Loucy (cell line): ENCODE data around the gene PLXNA4.

Source experiments
- H2AFZ ChIP-seq: fragments of 200-600 bp; sonication (generic); 2 replicates; pipeline ENCODE4 v1.6.0; 2016; ENCODE audit warnings: antibody characterized with exemption, mild to moderate bottlenecking, low read length, moderate library complexity
- H3F3A ChIP-seq: fragments of 200-600 bp; 2 replicates; pipeline ENCODE4 v1.6.0; 2016; ENCODE audit warnings: antibody characterized with exemption, low read depth, mild to moderate bottlenecking
- H3K27me3 ChIP-seq: fragments of 200-600 bp; sonication (generic); 2 replicates; pipeline ENCODE4 v1.6.1; 2014; ENCODE audit warnings: low read length, mild to moderate bottlenecking; ENCODE audit not compliant: insufficient read depth, poor library complexity, severe bottlenecking
- H3K36me3 ChIP-seq: fragments of 200-600 bp; sonication (generic); 2 replicates; pipeline ENCODE4 v1.6.1; 2016; ENCODE audit warnings: low read length; ENCODE audit not compliant: insufficient read depth
- H3K4me1 ChIP-seq: fragments of 200-600 bp; sonication (generic); 2 replicates; pipeline ENCODE4 v1.5.1; 2014; ENCODE audit warnings: low read length, mild to moderate bottlenecking; ENCODE audit not compliant: insufficient read depth, poor library complexity, severe bottlenecking
- H3K4me2 ChIP-seq: fragments of 200-600 bp; sonication (generic); 2 replicates; pipeline ENCODE4 v1.6.0; 2014; ENCODE audit warnings: antibody characterized with exemption, low read length, low read depth, mild to moderate bottlenecking; ENCODE audit not compliant: poor library complexity, severe bottlenecking
- H3K4me3 ChIP-seq: fragments of 200-600 bp; sonication (generic); 2 replicates; pipeline ENCODE4 v1.5.1; 2014; ENCODE audit warnings: low read length, mild to moderate bottlenecking, mixed read lengths; ENCODE audit not compliant: poor library complexity, severe bottlenecking
- H3K79me2 ChIP-seq: fragments of 200-600 bp; sonication (generic); 2 replicates; pipeline ENCODE4 v1.6.1; 2014; ENCODE audit warnings: low read length; ENCODE audit not compliant: insufficient read depth
- H3K9ac ChIP-seq: fragments of 200-600 bp; sonication (generic); 2 replicates; pipeline ENCODE4 v1.6.0; 2014; ENCODE audit warnings: mild to moderate bottlenecking, low read depth, low read length, moderate library complexity; ENCODE audit not compliant: poor library complexity, severe bottlenecking
- H3K9me2 ChIP-seq: fragments of 200-600 bp; sonication (generic); replicated peaks from 2 replicates; pipeline ENCODE4 v1.6.1; 2016; ENCODE audit warnings: low read depth, low read length, mixed read lengths
- H3K9me3 ChIP-seq: fragments of 200-600 bp; sonication (generic); 2 replicates; pipeline ENCODE4 v1.6.1; 2014; ENCODE audit warnings: mild to moderate bottlenecking, antibody characterized with exemption, low read length, low read depth; ENCODE audit not compliant: insufficient read depth
- H4K20me1 ChIP-seq: fragments of 200-600 bp; sonication (generic); 2 replicates; pipeline ENCODE4 v1.6.0; 2014; ENCODE audit warnings: antibody characterized with exemption, low read length, mild to moderate bottlenecking; ENCODE audit not compliant: insufficient read depth, poor library complexity, severe bottlenecking
- CTCF ChIP-seq: fragments of 200-600 bp; sonication (generic); conservative IDR thresholded peaks from 2 replicates; pipeline ENCODE4 v1.5.1; 2014; ENCODE audit warnings: mild to moderate bottlenecking, antibody characterized with exemption, low read length
- EZH2phosphoT487 ChIP-seq: fragments of 200-600 bp; IDR thresholded peaks from 2 replicates; pipeline ENCODE4 v1.6.1; 2018; ENCODE audit warnings: antibody characterized with exemption, mild to moderate bottlenecking, moderate library complexity, borderline replicate concordance

Gene PLXNA4

GRCh38 chr7:132262160-132262470 lies 314.2 kb downstream of the PLXNA4 start:
- Histone ChIP-seq H3K9me2 (no peaks in the 10 kb centered on the region), H3K4me2 (no peak overlapping the region), H3F3A (no peaks in the 10 kb centered on the region), H2AFZ (no peak overlapping the region), H3K36me3 (no peaks in the 10 kb centered on the region), H3K4me1 (no peaks in the 10 kb centered on the region), H3K4me3 (no peak overlapping the region), H3K9me3 (no peaks in the 10 kb centered on the region), H3K9ac (no peak overlapping the region), H3K27me3 (no peaks in the 10 kb centered on the region), H4K20me1 (no peaks in the 10 kb centered on the region), H3K79me2 (no peaks in the 10 kb centered on the region)
- TF ChIP-seq CTCF, result no peak
- no peak for TF ChIP-seq EZH2phosphoT487

GRCh38 chr7:132261327-132262159 lies 314.7 kb downstream of the PLXNA4 start:
- Histone ChIP-seq H3K9me2 (no peaks in the 10 kb centered on the region), H3F3A (no peaks in the 10 kb centered on the region), H4K20me1 (no peaks in the 10 kb centered on the region), H3K4me1 (no peaks in the 10 kb centered on the region), H3K27me3 (no peaks in the 10 kb centered on the region), H3K9ac (no peak overlapping the region), H3K79me2 (no peaks in the 10 kb centered on the region), H3K9me3 (no peaks in the 10 kb centered on the region), H3K4me3 (no peak overlapping the region), H2AFZ (no peak overlapping the region), H3K36me3 (no peaks in the 10 kb centered on the region), H3K4me2 (no peak overlapping the region)
- no peak for TF ChIP-seq CTCF
- no peak for TF ChIP-seq EZH2phosphoT487

- Histone ChIP-seq H2AFZ (no peak overlapping the region), H3K9me2 (no peaks in the 10 kb centered on the region), H3F3A (no peaks in the 10 kb centered on the region), H3K27me3 (no peaks in the 10 kb centered on the region), H4K20me1 (no peaks in the 10 kb centered on the region), H3K79me2 (no peaks in the 10 kb centered on the region), H3K4me2 (no peak overlapping the region), H3K4me3 (no peak overlapping the region), H3K9ac (no peak overlapping the region), H3K9me3 (no peaks in the 10 kb centered on the region), H3K4me1 (no peaks in the 10 kb centered on the region), H3K36me3 (no peaks in the 10 kb centered on the region)
- TF ChIP-seq CTCF (no peak), EZH2phosphoT487 (no peak)
Observed at GRCh38 chr7:132258231-132258630, 318.0 kb downstream of the PLXNA4 start.
